GM21529 (cell line): ENCODE results near the gene BRD1.
"Not testable (repeated sequence)": the region's sequence is repeated elsewhere in the genome, so short reads cannot be mapped to it uniquely, and the experiment has no call there.

ENCODE experiments used
- ATAC-seq: cut with Tn5 transposase; IDR thresholded peaks from one replicate; pipeline ENCODE4 v1.9.1; 2021; ENCODE audit not compliant: unreplicated experiment

The BRD1 gene

DNA sequence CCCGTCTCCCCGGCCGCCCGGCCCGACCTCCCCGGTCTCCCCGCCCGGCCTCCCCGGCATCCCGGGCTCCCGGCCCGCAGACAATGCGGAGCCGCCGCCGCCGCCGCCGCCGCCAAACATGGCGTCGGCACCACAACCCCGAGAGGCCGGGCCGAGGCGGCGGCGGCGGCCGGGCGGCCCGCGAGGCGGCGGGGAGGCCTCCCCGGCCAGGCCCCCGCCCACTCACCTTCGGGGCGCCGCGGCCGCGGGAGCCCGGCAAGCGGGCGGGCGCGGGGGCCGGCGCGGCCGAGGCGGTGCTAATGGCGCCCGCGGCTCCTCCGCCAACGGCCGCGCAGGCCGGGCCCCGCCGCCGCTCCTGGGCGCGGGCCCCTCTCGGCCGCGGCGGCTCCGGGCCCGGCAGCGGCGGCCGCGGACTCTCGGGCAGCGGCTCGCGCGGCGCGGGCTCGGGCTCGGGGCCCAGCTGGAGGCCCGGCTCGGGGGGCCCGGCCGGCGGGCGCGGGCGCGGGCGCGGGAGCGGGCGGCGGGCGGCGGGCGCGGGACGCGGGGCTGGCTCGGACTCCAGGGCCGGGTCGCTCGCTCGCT is 311 bp downstream of the BRD1 start:
- ATAC-seq: no peak

GRCh38 chr22:49826603-49827270 is 936 bp downstream of the BRD1 start:
- no peak for ATAC-seq

DNA sequence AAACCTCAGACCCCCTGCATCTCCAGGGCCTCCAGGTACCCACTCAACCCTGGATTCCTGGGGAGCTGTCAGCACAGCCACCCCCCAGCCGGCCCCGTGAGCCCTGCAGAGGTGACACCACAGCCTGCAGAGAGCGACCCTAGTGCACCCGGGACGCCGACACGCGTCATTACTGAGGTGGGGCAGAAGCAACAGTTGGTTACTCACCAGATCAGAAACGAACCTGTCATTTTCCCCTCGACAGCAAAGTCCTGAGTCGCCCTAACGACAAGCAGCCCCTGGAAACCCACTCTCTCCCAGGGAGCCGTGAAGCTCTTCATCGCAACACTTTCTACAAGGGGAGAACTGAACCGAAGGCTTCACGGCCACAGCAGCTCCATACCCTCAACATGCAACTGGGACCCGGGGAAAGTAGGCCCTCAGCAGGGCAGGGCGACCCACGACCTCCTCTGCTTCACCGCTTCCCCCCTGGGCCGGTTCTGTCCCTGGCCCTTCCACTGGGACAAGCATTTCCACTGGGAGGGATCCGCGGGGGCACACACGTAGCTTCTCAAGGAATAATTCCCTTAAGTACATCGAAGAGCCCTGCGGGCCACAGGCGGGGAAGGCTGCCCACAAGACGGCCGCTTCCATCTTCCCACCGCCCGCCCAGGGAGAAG is 1.6 kb downstream of the BRD1 start:
- ATAC-seq: no peak

DNA sequence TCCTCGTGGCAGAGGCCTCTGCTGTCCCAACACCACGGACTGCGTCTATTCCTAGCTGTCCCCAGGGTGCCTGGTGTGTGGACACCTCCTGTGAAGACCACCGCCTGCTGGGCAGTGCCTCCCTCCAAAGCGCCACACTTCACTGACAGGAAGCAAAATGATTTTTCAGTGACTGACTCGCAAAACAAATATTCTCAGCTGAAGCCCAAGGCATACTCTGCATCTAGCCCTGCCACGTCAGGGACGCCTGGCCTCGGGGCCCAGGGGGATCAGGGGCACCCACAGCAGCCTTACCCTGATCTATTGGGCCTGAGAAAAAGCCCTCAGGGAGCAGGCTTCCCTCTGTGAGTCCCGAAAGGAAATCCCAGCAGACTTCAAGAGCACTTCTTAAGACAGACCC is 2.2 kb downstream of the BRD1 start:
- no peak for ATAC-seq

DNA sequence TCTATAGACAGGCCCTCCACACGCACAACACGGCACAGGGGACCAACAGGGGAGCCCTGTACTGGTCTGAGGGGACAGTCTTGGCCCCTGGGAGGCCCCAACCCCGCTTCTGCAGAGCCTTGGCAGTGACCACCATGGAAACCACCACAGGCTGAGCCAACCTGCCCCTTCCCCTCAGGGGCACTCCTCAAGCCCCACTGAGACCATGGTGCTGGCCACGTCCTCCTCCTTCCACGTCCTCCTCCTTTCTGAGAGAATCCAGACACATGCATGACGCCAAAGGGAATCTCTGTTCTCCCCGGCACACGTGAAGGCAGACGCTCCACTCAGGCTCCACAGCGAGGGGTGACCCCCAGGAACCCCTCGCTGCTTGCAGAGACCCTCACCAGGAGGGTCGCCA is 2.7 kb downstream of the BRD1 start:
- no peak for ATAC-seq

DNA sequence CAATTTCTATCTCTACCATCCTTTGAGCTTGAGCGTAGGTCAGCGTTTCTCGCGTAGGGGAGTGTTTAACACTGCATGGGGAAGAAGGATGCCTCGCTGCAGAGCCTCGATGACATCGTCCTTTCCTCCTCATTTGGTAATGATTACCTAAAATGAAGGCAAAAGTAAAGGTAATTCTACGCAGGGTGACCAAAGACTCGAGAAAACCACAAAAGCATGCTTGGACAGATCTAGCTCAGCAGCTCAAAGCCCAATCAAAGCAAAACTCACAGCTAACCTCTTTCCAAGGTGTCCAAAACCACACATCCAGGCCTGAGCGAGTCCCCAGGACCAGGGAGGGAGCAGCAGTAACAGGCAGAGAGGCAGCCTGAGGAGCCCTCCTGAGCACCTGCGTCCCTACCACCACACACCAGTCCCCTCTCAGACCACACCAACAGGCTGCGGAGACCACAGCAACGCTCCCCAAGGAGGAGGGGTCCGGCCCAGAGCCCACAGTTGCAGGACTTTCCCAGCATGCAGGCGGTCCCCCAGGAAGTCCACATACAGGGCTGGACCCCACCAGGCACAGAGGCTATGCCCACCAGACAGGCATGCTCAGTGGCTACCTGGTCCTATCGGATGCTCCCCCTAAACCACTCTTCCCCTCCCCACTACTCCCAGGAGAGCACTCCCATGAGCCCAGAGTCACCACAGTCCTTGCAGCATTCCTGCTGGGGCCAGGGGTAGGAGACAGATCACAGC is 3.3 kb downstream of the BRD1 start:
- ATAC-seq: no peak

GRCh38 chr22:49823289-49824045 is 4.2 kb downstream of the BRD1 start:
- no peak for ATAC-seq

DNA sequence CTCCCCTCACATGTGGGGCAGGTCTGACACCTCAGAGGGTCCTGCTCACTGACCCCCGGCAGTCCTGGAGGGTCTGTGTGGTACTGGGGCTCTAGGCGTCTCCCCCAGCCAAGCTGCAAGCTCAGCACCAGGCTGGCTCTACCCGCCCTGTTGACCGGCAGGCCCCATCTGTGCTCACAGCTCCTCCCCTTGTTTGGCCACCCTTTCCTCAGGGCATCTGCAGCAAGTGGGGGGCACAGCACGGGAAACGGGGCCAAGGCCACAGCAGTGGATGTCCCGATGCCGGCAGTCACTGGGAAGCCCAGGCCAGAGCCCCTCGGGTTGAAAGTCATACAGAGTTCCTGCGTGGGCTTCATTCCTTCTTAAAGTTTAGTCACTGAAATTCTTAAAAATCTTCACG is 5.9 kb downstream of the BRD1 start:
- not testable (repeated sequence) for ATAC-seq

- ATAC-seq: no peak
Observed at GRCh38 chr22:49820984-49821383, 6.7 kb downstream of the BRD1 start.

DNA sequence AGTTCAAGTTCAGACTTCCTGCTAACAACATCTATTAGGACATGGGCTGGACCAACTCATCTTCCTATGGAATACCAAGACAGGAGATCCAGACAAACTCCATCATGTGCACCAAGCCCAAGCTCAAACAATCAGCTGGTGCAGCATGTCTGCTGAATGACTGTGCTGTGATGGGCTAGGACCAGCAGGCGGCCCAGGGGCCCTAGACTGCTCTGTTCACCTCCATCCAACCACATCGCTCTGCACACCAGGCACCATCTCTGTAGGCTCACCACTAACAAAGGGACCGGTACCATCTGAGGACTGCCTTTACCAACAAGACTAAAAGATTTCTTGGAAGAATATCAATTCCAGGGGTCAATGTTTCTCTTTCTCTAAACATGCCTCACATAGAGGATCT is 10.3 kb downstream of the BRD1 start:
- no peak for ATAC-seq

DNA sequence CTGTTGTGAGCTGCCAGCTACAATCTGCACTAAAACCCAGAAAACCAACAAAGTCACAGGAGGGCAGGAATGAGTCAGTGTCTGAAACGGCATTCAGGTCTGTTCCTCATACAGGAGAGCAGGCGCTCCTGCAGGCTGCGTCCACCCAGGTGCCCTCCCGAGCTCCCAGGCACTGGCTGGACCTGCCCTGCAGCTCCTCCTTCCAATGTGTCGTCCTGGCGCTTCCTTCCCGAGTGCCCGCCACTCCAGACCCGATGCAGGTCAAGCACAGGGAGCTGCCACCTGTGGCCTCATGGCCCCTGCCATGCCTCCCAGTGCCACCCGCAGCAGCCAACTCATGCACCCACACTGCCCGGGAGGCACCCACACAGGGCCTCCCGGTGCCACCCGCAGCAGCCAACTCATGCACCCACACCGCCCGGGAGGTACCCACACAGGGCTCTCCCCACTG is 12.0 kb downstream of the BRD1 start:
- no peak for ATAC-seq

DNA sequence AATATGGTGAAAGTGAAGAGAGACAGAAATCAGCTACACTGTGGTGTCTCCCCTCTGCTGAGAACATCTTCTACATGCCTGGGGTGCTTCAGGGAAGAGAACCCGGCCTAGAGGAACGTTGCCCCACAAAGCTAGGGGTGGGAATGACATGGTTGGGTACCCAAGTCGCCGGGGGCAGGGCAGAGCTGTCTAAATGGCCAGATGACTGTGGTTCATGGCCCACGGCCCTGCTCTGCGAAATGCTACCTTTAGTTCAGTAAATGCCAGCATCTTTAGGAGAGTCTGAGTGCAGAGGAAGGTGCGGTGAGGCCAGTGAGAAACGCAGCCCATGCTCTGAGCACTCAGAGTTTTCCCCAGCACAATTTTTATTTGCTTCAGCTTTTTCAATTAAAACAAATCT is 12.8 kb downstream of the BRD1 start:
- ATAC-seq: no peak

GRCh38 chr22:49814164-49814686 is 13.4 kb downstream of the BRD1 start:
- ATAC-seq: no peak

DNA sequence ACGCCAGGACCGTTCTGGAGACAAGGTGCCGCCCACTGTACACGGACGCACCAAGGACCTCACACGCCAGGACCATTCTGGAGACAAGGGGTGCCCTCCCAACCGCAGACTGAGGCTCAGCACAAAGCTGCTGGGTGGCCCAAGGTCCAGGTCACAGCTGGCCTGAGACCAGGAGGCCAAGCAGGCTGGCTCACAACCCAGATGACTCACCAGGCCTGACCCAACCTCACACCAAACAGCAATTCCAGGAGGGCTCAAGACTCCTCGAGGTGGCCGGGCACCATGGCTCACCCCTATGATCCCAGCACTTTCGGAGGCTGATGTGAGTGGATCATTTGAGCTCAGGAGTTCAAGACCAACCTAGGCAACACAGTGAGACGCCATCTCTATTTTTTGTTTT is 14.8 kb downstream of the BRD1 start:
- no peak for ATAC-seq

DNA sequence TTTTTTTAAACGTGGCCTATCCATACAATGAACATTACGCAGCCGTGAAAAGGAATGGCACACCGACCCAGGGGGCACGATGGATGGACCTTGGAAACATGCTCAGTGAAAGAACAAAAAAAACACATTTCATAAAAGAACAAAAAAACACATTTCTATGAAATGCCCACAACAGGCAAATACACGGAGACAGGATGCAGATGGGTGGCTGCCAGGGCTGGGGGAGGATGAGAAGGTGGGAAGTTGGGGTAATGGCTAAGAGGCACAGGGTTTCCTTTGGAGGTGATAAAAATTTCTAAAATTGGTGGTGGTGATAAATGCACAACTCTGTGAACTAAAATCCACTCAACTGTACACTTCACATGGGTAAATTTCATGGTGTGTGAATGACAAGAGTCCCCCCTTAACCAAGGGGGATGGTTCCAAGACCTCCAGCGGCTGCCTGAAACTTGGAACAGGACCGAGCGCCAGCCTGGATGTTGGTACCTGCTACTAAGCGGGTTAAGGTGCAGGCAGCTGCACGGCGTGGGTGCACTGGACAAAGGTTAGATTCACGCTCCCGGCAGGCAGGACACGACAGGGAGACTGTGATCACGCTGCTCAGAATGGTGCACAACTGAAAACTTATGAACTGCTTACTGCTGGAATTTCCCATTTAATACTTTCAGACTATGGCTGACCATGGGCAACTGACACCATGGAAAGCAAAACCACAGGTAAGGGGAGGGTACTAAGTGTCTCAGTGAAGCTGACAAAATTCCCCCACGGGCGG is 16.5 kb downstream of the BRD1 start:
- no peak for ATAC-seq

- no peak for ATAC-seq
Observed at GRCh38 chr22:49810363-49811019, 17.2 kb downstream of the BRD1 start.

GRCh38 chr22:49807780-49808708 is 19.6 kb downstream of the BRD1 start:
- no peak for ATAC-seq

DNA sequence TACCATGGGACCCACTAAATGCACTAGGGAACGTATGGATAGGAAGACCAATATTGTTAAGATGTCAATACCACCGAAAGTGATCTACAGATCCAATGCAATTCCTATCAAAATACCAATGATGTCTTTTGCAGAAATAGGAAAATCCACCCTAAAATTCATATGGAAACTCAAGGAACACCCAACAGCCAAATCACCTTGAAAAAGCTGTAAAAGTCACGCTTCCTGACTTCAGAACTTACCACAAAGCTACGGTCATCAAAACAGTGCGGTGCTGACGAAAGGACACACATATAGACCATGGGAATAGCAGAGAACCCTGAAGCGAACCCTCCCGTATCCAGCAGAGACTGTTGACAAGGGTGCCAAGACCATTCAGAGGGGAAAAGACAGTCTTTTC is 20.5 kb downstream of the BRD1 start:
- ATAC-seq: no peak
